OCI-LY1 (cell line): Measurements from ENCODE around the gene PRPF4.

Source experiments
- H2AFZ ChIP-seq: fragments of 200-600 bp; sonication (generic), shearing (Covaris generic); 2 replicates; pipeline ENCODE4 v1.6.0; 2014; ENCODE audit warnings: antibody characterized with exemption, mild to moderate bottlenecking, low read length
- H3F3A ChIP-seq: fragments of 200-600 bp; sonication (generic), shearing (Covaris generic); 2 replicates; pipeline ENCODE4 v1.6.0; 2014; ENCODE audit warnings: mild to moderate bottlenecking, antibody characterized with exemption, low read length, moderate library complexity; ENCODE audit not compliant: insufficient read depth
- H3K27ac ChIP-seq: fragments of 200-600 bp; sonication (generic); 2 replicates; pipeline ENCODE4 v1.5.1; 2014; ENCODE audit warnings: low read length, mixed run types, mild to moderate bottlenecking, low read depth; ENCODE audit not compliant: poor library complexity, severe bottlenecking
- H3K27me3 ChIP-seq: fragments of 200-600 bp; sonication (generic); 2 replicates; pipeline ENCODE4 v1.6.0; 2014; ENCODE audit warnings: antibody characterized with exemption, mild to moderate bottlenecking, low read length, moderate library complexity; ENCODE audit not compliant: insufficient read depth
- H3K36me3 ChIP-seq: fragments of 200-600 bp; sonication (generic); 2 replicates; pipeline ENCODE4 v1.6.1; 2014; ENCODE audit warnings: mild to moderate bottlenecking, antibody characterized with exemption, low read length, moderate library complexity, mixed read lengths; ENCODE audit not compliant: insufficient read depth
- H3K4me1 ChIP-seq: fragments of 200-600 bp; sonication (generic); 2 replicates; pipeline ENCODE4 v1.5.1; 2014; ENCODE audit warnings: mild to moderate bottlenecking, low read length, moderate library complexity; ENCODE audit not compliant: insufficient read depth, severe bottlenecking
- H3K4me2 ChIP-seq: fragments of 200-600 bp; sonication (generic), shearing (Covaris generic); 2 replicates; pipeline ENCODE4 v1.6.1; 2014; ENCODE audit warnings: low read length
- H3K4me3 ChIP-seq: fragments of 200-600 bp; sonication (generic); 2 replicates; pipeline ENCODE4 v1.5.1; 2014; ENCODE audit warnings: low read length, low read depth, mild to moderate bottlenecking, mixed read lengths; ENCODE audit not compliant: poor library complexity, severe bottlenecking
- H3K79me2 ChIP-seq: fragments of 200-600 bp; shearing (Covaris generic); 2 replicates; pipeline ENCODE4 v1.6.1; 2016; ENCODE audit warnings: mixed run types, low read length, mixed read lengths; ENCODE audit not compliant: insufficient read depth
- H3K9ac ChIP-seq: fragments of 200-600 bp; sonication (generic), shearing (Covaris generic); 2 replicates; pipeline ENCODE4 v1.6.1; 2014; ENCODE audit warnings: mild to moderate bottlenecking, low read length, mixed read lengths
- H3K9me2 ChIP-seq: fragments of 200-600 bp; sonication (generic), shearing (Covaris generic); 2 replicates; pipeline ENCODE4 v1.6.1; 2014; ENCODE audit warnings: low read depth, mild to moderate bottlenecking, low read length, mixed read lengths
- H3K9me3 ChIP-seq: fragments of 200-600 bp; shearing (Covaris generic); 2 replicates; pipeline ENCODE4 v1.6.1; 2014; ENCODE audit warnings: low read length, mixed read lengths
- H4K20me1 ChIP-seq: fragments of 200-600 bp; sonication (generic), shearing (Covaris generic); 2 replicates; pipeline ENCODE4 v1.6.0; 2016; ENCODE audit warnings: mild to moderate bottlenecking, low read length; ENCODE audit not compliant: insufficient read depth
- EZH2 ChIP-seq: fragments of 200-600 bp; sonication (generic), shearing (Covaris generic); IDR thresholded peaks from 2 replicates; pipeline ENCODE4 v1.8.0; 2017; ENCODE audit warnings: borderline replicate concordance, mixed run types, mild to moderate bottlenecking, antibody characterized with exemption, low read length, moderate library complexity, mixed read lengths
- TF ChIP-seq, protein P1 (sequence below): fragments of 200-600 bp; sonication (generic), shearing (Covaris generic); IDR thresholded peaks from 2 replicates; pipeline ENCODE4 v1.5.1; 2017; ENCODE audit warnings: mild to moderate bottlenecking, antibody characterized with exemption, low read length, moderate library complexity, mixed read lengths

PRPF4 gene

DNA sequence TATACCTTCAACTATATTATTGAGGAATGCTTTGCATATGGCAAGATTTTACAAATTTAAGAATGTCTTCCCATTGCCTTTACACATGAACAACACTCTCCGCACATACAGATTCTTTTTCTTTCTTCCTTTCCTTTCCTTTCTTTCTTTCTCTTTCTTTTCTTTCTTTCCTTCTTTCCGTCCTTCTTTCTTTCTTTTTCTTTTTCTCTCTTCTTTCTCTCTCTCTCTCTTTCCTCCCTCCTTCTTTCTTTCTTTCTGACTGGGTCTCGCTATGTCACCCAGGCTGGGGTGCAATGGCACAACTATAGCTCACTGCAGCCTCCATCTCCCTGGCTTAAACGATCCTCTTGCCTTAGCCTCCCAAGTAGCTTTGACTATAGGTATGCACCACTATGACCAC is 50.8 kb downstream of the PRPF4 start:
- no peak overlapping the region for H3K4me3 ChIP-seq
- no peaks in the 10 kb centered on the region for H4K20me1 ChIP-seq
- no peaks in the 10 kb centered on the region for H3K9me2 ChIP-seq
- H3K4me1 ChIP-seq: no peaks in the 10 kb centered on the region
- no peak overlapping the region for H3K27ac ChIP-seq
- no peak overlapping the region for H3K9ac ChIP-seq
- no peak for TF ChIP-seq EZH2
- TF ChIP-seq, protein P1, sequence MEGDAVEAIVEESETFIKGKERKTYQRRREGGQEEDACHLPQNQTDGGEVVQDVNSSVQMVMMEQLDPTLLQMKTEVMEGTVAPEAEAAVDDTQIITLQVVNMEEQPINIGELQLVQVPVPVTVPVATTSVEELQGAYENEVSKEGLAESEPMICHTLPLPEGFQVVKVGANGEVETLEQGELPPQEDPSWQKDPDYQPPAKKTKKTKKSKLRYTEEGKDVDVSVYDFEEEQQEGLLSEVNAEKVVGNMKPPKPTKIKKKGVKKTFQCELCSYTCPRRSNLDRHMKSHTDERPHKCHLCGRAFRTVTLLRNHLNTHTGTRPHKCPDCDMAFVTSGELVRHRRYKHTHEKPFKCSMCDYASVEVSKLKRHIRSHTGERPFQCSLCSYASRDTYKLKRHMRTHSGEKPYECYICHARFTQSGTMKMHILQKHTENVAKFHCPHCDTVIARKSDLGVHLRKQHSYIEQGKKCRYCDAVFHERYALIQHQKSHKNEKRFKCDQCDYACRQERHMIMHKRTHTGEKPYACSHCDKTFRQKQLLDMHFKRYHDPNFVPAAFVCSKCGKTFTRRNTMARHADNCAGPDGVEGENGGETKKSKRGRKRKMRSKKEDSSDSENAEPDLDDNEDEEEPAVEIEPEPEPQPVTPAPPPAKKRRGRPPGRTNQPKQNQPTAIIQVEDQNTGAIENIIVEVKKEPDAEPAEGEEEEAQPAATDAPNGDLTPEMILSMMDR: no peak
- no peaks in the 10 kb centered on the region for H3F3A ChIP-seq
- no peaks in the 10 kb centered on the region for H3K36me3 ChIP-seq
- H3K27me3 ChIP-seq: no peaks in the 10 kb centered on the region
- no peaks in the 10 kb centered on the region for H3K79me2 ChIP-seq
- H2AFZ ChIP-seq: no peak overlapping the region
- H3K9me3 ChIP-seq: no peaks in the 10 kb centered on the region
- no peak overlapping the region for H3K4me2 ChIP-seq

DNA sequence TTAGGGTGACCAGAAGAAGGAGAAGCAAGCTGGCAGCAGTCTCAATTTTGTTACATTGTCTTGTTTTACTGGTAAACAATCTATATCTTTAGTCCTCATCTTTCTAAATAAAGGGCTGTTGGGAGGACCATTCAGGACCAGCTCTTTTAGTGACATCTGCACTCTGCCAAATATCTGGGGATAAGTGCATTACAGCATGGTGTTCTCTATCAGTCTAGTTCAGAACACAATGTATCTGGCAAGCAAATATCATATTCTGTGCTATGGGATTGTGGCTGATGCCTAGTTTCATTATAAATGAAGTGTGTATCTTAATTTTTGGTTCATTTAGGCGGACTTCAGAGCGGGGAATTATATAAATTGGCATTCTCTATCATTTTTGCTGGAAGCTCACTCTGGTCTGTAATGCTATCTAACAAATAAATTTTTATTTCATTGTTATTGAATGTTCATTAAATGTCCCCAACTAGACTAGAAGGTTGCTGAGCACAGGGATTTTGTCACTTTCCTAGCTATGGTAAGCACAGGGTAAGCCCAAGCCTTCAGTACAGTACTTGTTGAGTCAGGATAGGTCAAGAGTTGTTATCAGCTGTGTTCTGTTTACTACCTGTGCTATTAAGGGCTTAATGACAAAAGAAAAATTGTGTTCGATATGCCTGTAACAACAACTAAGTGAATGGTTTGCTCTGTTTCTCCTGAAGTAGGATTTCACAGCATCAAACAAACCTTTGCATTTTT is 52.8 kb downstream of the PRPF4 start:
- TF ChIP-seq, protein P1: no peak
- no peak for TF ChIP-seq EZH2
- Histone ChIP-seq H3K9me2 (no peaks in the 10 kb centered on the region), H3F3A (no peaks in the 10 kb centered on the region)

DNA sequence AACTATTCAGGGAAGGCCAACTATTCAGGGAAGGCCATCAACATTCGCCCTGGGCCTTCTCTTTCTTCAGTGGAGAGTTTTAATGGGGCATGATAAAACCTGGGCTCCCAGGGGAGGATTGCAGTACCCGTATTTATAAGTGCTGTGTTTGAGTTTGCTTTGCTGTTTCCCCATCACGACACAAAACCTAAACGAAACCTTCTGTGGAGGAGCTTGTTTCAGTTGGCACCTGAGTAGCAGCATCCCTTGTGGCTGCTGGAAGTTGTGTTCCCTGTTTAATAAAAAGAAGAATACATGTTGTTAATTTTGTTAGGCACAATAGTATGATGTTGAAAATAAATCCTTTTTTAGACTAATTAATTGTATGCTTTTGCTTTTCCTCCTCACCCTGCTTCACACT is 56.3 kb downstream of the PRPF4 start:
- Histone ChIP-seq H3K9me2 (no peaks in the 10 kb centered on the region), H4K20me1 (no peaks in the 10 kb centered on the region), H3K4me1 (no peaks in the 10 kb centered on the region), H3K4me2 (no peak overlapping the region), H3K79me2 (no peaks in the 10 kb centered on the region), H3K9ac (no peak overlapping the region), H3K9me3 (no peaks in the 10 kb centered on the region), H3K27me3 (no peaks in the 10 kb centered on the region), H3K36me3 (no peaks in the 10 kb centered on the region), H3K27ac (no peak overlapping the region), H3F3A (no peaks in the 10 kb centered on the region), H3K4me3 (no peak overlapping the region), H2AFZ (no peak overlapping the region)
- TF ChIP-seq, protein P1: no peak
- TF ChIP-seq EZH2: no peak

More for the DNA sequence above, 52.8 kb downstream of the PRPF4 start:
- no peaks in the 10 kb centered on the region for H3K79me2 ChIP-seq
- H3K4me2 ChIP-seq: no peak overlapping the region
- no peaks in the 10 kb centered on the region for H3K27me3 ChIP-seq
- H2AFZ ChIP-seq: no peak overlapping the region
- H3K27ac ChIP-seq: no peak overlapping the region
- H3K36me3 ChIP-seq: no peaks in the 10 kb centered on the region
- H4K20me1 ChIP-seq: no peaks in the 10 kb centered on the region
- H3K9me3 ChIP-seq: no peaks in the 10 kb centered on the region
- H3K9ac ChIP-seq: no peak overlapping the region
- no peak overlapping the region for H3K4me3 ChIP-seq
- H3K4me1 ChIP-seq: no peaks in the 10 kb centered on the region
